ENCODE data around the gene BACE1. TPM values are rescaled to one million over a fixed set of nuclear protein-coding genes. Genes with fewer than 3 reads are reported as not detected.
A peak's percentile ranks its signal among the peaks of the same experiment; 100 is the strongest.

BACE1 gene
- total RNA-seq, 1 donor from 2014 or later = 38.7 TPM

DNA sequence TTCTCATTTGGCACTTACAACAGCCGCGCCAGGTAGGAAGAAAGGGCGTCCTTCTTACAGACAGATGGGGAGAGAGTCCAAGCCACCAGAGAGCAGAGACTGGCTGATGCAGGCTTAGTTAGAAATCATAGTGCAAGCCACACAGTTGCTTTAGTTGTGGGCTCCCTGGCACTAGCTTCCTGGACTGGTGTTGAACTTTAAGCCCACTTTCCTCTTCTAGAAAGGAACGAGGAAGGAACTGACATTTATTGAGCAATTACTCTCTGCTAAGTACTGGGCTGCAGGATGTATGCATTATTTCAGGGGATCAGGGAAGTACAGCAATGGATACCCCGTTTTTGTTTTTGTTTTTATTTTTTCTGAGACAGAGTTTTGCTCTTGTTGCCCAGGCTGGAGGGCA lies 3.0 kb downstream of the BACE1 start:
- ATAC-seq (no peak), DNase-seq (ENCODE audit: low spot score) (no peak)

DNA sequence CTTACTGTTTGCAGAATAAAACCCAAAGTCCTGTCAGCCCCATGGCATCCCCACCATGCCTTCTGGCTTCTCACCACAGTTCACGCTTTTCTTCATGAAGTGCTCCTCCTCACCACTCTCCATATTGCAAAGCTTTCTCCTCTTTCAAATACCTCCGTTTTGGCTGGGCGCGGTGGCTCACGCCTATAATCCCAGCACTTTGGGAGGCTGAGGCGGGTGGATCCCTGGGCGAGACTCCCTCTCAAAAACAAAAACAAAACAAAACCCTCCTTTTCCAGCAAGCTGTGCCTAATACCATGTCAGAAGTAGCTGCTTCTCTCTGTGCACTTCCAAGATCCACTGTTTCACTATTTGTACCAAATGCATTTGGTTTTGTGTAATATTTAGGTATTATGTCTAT lies 6.7 kb downstream of the BACE1 start:
- ATAC-seq = no peak

DNA sequence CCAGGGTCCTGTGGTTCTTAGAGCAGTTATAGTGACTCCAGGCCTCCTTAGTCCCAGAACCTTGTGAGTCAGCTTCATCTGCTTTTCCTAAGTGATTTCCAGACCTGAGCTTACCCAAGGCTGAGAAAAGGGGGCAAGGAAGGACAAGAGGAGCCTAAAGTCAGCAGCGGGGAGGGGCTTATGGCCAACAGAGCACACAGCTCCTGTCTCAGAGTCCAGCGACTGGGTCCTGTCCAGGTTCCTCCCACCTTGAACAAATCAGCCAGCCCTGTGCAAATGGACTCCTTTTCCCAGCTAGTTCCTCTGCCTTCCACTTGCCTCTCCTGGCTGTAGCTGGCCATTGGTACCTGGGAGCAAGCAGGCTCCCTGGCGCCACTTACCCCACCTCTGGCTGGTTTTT lies 10.9 kb downstream of the BACE1 start:
- ATAC-seq = no peak
- no peak for DNase-seq (ENCODE audit: low spot score)

More for the DNA sequence above, 6.7 kb downstream of the BACE1 start:
- no peak for DNase-seq (ENCODE audit: low spot score)

DNA sequence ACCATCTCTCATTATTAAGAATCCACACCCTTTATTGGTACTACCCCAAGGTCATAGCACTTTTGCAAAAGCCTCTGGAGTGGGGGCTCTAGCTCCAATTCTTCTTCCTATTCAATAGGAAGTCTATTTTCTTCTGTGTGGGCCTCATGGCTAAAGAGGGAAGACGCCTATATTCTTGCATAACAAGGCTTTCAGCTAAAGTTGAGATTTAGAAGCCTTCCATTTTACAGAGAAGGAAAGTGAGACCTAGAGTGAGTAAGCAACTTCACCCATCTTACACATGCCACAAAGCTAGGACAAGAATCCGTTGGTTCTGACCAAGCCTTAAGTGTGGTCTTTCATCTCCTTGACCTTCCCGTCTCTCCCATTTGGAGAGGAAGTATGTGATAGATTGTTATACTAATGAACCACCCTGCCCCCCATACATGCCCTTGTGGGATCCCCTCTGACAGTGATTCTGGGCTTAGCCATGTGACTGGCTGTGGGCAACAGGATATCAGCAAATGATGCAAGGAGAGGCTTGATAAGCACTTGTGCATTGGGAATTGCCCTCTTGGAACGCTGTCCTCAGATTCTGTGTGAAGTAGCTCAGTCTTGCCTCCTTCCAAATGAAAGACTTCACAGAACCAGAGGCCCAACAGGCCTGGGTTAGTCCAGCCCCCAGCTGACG lies 12.3 kb downstream of the BACE1 start:
- ATAC-seq (no peak), DNase-seq (ENCODE audit: low spot score) (no peak)

DNA sequence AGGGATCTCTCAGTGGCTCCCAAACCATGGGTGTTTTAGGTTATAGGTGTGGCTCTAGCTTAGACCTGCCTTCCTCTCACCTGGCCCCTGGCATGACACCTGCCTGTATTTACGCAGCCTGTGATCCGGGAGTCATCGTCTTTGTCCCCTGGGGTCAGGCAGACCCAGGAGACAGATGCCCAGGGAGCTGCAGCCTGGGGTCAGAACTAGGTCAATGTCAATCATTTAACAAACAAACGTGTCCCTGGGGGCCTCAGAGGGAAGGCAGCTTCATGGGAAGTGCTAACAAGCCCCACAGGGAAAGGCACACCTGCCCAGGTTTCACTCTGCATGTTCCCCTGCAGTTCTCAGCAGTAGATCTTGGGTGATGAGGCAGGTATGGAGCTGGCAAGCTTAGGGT lies 13.0 kb downstream of the BACE1 start:
- ATAC-seq (no peak), DNase-seq (ENCODE audit: low spot score) (no peak)

DNA sequence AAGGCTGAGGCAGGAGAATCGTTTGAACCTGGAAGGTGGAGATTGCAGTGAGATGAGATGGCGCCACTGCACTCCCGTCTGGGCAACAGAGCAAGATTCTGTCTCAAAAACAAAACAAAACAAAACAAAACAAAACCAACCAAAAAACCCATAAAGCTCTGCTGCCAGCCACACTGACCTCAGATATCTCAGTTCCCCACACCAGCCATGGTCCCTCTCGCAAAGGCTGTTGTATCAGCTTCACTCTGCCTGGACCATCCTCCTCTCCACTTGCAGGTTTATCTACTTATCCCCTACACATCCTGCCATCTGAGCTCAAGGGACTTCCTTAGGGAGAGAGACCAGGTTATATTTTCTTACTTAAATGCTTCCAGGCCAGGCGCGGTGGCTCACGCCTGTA lies 13.8 kb downstream of the BACE1 start:
- ATAC-seq (no peak), DNase-seq (ENCODE audit: low spot score) (no peak)

DNA sequence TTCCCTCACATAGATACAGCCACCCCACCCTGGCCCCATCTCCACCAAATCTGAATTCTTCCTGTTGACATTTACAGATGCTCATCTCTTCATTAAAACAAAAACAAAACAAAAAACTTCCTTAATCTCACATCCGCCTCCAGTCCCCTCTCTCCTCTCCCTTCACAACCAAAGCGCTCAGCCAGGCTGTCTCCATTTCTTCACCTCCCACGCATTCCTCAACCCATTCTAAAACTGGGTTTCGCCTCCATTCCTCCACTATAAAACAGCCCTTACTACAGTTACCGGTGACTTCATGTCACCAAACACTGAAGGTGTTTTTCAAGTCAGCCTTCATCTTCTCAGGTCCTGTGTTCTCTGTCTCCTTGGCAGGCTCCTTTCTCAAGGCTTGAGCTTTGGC lies 15.3 kb downstream of the BACE1 start:
- ATAC-seq (no peak), DNase-seq (ENCODE audit: low spot score) (no peak)

DNA sequence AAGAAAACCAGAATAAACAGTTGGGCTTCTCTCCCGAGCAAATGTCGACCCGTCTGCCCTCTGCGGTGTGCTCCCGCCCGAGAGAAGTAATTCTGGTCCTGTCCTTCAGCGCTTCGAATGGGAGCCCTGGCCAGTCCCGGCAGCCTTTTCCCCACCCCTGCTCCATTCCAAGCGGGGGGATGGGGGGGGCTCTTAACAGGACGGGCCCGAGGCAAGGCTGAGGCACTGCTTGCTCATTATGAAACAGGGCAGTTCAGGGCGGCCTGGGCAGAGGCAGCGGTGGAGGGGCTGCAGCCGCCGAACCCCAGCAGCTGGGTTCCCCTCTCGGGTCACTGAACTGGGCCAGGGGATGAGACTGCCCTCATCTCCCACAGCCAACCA lies 15.8 kb downstream of the BACE1 start:
- ATAC-seq (peak; percentile 51), DNase-seq (ENCODE audit: low spot score) (peak; percentile 61)

DNA sequence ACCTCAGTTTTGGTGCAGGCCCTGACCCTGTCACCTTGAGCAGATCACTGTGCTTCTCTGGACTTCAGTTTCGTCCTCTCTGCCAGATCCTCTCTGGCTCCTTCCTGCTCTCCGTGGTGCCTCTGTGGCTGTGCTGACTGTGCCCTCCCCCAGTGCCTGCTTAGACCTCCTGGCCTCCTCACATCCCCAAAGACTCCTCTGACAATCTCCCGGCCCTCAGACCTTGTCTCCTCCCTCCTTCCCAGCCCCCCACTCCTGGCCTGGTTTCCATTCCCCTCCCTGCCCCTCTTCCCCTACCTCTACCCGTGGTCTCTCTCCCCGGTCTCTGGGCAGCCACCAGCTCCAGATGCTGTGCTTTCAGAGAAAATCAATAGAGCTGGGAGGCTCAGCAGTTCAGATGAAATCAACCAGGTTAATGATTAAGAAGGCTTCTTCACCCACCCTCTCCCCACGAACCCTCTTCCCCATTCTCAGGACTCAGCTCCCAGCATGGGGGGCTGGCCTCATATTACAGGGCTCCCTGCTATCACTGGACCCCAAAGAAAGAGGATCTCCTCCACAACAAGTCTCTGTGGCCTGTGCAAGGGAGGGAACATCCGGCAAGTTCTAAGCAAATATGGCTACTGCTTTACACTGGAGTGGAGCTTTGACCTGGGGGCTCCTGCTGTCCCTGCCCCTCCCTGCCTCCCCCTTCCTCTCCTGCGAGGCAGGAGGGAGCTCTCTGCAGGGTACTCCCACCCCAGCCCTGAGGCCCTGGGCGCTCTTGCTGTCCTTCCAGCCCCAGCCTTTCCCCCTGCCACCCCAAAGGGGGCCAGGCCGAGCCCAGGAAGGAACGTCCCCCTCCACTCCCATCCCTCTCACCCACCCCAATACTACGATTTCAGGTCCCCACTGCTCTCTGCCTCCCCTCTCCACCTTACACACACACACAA lies 16.4 kb downstream of the BACE1 start:
- ATAC-seq (peak; percentile 83), DNase-seq (ENCODE audit: low spot score) (peak; percentile 79)

DNA sequence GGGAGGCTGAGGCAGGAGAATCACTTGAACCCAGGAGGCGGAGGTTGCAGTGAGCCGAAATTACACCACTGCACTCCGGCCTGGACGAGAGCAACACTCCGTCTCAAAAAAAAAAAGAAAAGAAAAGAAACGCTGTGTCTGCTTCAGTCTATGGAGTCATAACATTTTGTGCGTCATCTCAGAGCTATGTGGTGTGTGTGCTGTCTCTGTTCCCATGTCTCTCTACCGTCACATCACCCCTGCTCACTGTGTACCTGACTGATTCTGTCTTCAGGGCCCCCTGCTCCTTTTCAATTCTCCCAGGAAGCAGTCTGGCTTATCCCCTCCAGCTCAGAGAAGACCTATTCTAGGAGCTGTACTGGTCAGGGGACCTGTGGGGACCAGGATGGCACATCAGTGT lies 17.9 kb downstream of the BACE1 start:
- no peak for DNase-seq (ENCODE audit: low spot score)
- ATAC-seq = no peak

DNA sequence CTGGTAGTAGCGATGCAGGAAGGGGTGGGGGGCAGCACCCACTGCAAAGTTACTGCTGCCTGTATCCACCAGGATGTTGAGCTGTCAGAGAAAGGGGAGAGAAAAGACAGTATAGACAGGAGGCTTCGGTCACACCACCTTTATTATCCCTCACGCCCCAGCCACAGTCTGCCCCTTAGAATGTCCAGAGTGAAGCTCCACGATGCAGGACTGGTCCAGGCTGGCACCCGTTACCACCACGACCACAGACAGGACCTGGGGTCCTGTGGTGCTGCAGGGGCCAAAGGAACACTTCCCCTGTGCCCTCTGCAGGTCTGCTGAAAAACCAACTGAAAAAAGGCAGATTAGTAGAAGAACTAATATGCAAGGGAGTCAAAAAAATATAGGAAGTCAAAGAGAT lies 19.2 kb downstream of the BACE1 start:
- ATAC-seq (no peak), DNase-seq (ENCODE audit: low spot score) (no peak)

DNA sequence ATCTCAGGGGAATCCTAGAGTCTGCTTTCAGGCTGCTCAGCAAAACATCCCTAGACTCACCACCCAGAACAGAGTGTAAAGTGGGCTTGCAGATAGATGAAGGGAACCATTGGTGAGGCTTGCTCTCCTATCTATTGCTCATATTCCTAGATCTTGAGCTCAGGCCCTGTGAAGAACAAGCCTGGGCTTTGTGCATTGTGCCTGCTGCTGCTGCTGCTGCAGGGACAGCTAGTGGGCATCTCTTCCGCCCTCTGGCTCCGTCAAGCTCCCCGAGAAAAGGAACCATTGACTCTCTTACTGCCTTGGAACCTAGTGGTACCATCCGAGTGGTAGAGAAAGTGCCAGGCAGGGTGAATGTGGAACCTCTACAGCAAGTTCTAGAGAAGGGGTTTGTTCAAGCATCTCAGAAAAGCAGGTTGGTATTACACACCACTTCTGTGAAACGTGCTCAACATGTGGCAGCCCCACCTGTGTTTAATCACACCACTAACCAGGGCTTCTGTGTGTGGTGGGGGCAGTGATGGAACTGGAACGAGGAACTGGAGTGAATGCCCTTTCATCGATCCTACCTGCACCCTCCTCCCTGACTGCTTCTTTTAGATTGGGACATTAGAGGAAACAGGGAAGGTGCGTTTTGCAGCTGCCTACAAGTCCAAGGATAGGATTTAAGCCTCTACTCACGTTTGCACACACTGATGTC lies 20.5 kb downstream of the BACE1 start:
- ATAC-seq (no peak), DNase-seq (ENCODE audit: low spot score) (no peak)

DNA sequence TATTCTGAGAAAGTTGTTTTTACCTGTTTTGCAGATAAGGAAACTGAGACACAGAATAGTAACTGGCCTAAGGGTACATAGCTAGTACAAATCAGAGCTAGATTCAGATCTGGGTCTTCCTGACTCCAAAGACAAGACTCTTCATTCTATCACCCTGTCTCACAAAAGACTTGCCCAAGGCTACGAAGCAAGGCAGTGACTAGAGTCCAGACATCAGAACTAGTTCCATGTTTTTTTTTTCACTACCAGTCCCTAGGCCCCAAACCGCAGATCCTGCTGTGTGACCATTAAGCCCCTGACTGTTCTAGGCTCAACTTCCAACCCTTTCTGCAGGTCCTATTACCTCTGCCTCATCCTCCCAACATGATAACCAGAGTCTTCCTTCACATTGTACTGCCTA lies 23.4 kb downstream of the BACE1 start:
- DNase-seq (ENCODE audit: low spot score) (no peak), ATAC-seq (no peak)

DNA sequence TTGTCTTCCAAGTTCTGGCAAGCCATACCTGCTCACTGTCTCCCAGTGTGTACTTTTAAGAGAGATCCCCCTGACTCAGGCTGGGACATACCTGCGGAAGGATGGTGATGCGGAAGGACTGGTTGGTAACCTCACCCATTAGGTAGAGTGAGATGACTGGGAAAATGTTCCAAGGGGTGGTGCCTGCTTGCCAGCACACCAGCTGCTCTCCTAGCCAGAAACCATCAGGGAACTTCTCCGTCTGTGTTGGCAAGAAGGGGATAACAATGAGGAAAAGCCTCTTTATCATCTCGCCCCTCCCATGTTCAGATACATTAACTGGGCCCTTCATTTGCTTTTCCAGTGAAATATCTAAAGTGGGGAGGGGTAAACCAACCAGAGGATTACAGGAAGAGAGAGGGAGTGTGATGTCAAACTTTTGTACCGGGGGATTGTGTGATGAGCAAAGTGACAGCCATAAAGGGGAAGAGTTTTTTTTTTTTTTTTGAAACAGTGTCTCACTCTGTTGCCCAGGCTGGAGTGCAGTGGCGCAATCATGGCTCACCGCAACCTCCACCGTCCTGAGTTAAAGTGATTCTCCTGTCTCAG lies 25.2 kb downstream of the BACE1 start, which contains the start of gene BACE1-AS:
TSS of gene BACE1-AS (plus strand) at position 538 of the 588 bp plus-strand sequence.
- ATAC-seq (no peak), DNase-seq (ENCODE audit: low spot score) (no peak)

DNA sequence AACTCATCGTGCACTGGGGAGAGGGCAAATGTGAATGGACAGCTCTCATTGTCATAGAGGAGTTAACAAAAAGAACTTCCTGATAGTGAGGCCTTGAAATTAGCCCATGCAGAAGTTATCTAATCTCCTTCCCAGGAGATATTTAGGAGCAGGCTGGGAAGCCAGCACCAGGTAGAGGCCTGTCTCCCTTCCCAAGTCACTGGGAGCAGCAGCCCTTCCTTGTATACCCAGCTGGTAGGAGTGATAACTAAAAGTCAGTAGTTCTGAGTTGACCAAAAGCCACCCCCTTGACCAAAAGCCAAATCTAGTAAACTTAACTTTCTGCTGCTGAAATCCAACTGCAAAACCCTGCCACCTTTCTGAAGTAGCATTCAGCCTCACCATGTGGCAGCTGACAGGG lies 26.3 kb downstream of the BACE1 start:
- ATAC-seq = no peak
- no peak for DNase-seq (ENCODE audit: low spot score)

DNA sequence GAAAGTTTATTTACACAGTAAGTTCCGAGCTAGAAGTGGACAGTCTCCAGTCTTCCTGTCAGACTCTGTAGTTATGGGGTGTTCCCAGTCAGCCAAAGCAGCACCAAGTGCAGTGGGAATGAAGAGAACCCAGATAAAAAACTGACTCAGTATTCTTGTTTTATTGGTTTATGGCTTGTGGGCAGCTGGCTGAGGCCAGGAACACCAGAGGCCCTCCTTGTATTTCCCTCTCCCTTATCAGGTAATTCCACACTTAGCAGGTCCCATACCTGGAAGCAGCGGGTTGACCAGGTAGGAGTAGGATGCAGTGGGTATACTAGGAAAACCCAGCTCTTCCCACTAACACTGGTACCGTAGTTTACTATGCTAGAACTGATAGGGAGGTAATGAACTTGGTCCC lies 28.4 kb downstream of the BACE1 start:
- no peak for DNase-seq (ENCODE audit: low spot score)
- no peak for ATAC-seq

DNA sequence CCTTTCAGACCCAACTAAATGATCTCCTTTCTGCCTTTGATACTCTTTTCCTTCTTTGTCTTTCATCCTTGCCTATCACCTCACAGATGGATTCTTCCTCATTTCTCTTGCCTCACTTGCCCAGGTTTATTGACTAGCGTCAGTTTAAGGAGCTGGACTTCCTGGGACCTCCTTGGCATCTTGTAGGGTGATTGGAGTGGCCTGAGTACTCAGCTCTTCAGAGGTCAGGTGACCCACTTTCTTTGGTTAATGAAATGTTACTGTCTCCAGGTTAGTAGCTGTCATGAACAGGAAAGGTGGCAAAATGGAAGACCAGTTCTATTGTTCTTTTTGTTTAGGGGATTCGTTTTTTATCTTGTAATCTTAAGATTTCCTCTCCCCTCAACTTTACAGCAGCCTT lies 29.5 kb downstream of the BACE1 start:
- ATAC-seq = no peak
- no peak for DNase-seq (ENCODE audit: low spot score)

DNA sequence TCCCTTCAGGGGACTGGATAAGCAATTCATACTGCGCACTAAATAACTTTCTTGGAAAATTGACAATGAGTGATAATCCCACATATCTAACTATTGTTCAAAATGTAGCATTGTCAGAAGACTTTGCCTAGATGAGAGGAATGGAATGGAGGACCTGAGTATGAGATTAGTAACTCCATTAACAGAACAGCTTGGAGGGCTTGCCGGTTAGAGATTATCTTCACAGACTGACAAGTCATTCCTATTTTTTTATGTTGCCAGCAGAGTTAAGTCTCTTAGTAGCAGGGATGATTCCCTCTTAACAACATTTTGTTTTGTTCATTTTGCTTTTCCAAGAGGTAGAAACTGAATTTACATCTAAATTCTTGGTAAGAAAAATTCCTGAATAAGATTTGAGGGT lies 32.0 kb downstream of the BACE1 start:
- DNase-seq (ENCODE audit: low spot score) = no peak
- ATAC-seq = no peak

DNA sequence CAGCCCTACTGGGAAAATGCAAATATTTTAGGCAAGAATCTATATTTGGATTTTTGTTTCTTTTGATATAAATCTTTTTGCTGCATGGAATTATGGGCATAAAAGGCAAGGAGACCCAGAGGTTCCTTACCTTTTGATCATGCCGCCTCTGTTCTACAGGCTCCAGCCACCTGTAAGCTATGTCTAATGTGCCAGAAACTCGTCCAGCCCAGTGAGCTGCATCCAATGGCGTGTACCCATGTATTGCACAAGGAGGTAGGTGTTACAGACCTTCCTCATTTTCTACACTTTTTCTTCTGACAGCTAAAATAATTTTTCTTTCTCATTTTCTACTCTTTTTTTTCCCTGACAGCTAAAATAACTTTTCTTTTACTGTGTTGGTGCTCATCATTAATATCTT lies 33.1 kb downstream of the BACE1 start:
- DNase-seq (ENCODE audit: low spot score) (peak; percentile 21), ATAC-seq (peak; percentile 26)

DNA sequence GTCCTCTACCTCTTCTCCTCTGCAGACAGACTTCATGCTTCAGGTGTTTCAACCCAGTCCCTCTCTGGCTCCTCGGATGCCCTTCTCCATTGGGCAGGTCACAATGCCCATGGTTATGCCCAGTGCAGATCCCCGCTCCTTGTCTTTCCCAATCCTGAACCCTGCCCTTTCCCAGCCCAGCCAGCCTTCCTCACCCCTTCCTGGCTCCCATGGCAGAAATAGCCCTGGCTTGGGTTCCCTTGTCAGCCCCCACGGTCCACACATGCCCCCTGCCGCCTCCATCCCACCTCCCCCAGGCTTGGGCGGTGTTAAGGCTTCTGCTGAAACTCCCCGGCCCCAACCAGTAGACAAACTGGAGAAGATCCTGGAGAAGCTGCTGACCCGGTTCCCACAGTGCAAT lies 34.2 kb downstream of the BACE1 start:
- DNase-seq (ENCODE audit: low spot score) (no peak), ATAC-seq (peak; percentile 61)

DNA sequence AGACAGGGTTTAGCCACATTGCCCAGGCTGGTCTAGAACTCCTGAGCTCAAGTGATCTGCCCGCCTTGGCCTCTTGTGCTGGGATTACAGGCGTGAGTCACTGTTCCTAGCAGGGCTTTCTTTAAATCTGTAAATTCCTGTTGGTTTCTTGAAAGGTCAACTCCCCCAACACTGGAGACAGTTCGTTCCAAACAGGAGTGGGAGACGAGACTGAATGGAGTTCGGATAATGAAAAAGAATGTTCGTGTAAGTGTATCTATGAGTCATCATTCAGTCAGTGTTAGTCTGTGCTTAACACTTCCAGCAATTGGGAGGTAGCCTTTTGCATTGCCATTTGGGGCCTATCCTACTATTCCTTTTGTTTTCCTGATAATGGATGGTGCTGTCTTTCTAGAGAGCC lies 34.9 kb downstream of the BACE1 start:
- ATAC-seq = no peak
- DNase-seq (ENCODE audit: low spot score) = no peak
